Osteoblast (primary cell): ENCODE data around the gene SDHA. TPM values are rescaled to one million over a fixed set of nuclear protein-coding genes. Genes with fewer than 3 reads are reported as not detected.

Experiments
- DNase-seq: peaks from one replicate; pipeline ENCODE4 v3.0.0; 2011; ENCODE audit warnings: low spot score, mixed read lengths; ENCODE audit not compliant: insufficient read length; ENCODE audit errors: missing footprints
- H2AFZ ChIP-seq: 2 replicates; pipeline ENCODE4 v1.6.0; 2011; ENCODE audit warnings: mild to moderate bottlenecking, low read length
- H3K27ac ChIP-seq: 2 replicates; pipeline ENCODE4 v1.5.1; 2011; ENCODE audit warnings: mild to moderate bottlenecking, low read depth, low read length, moderate library complexity
- H3K27me3 ChIP-seq: 2 replicates; pipeline ENCODE4 v1.6.0; 2012; ENCODE audit warnings: mild to moderate bottlenecking, control low read depth, inconsistent platforms, low read length, moderate library complexity; ENCODE audit not compliant: insufficient read depth
- H3K36me3 ChIP-seq: 2 replicates; pipeline ENCODE4 v1.5.1; 2011; ENCODE audit warnings: mild to moderate bottlenecking, low read length, control low read depth, moderate library complexity; ENCODE audit not compliant: insufficient read depth
- H3K4me1 ChIP-seq: 2 replicates; pipeline ENCODE4 v1.5.1; 2011; ENCODE audit warnings: mild to moderate bottlenecking, low read length, control low read depth, moderate library complexity; ENCODE audit not compliant: insufficient read depth
- H3K4me2 ChIP-seq: 2 replicates; pipeline ENCODE4 v1.6.0; 2011; ENCODE audit warnings: mild to moderate bottlenecking, low read length; ENCODE audit not compliant: insufficient read depth
- H3K4me3 ChIP-seq: fragments of 200-600 bp; sonication (generic); 3 replicates; pipeline ENCODE4 v1.5.1; 2012; ENCODE audit warnings: mild to moderate bottlenecking, low read length, inconsistent platforms; ENCODE audit not compliant: insufficient read depth
- H3K79me2 ChIP-seq: 2 replicates; pipeline ENCODE4 v1.6.0; 2012; ENCODE audit warnings: mild to moderate bottlenecking, low read length, control low read depth, inconsistent platforms; ENCODE audit not compliant: insufficient read depth
- H3K9me3 ChIP-seq: 2 replicates; pipeline ENCODE4 v1.5.1; 2011; ENCODE audit warnings: low read depth, low read length, control low read depth
- H4K20me1 ChIP-seq: 2 replicates; pipeline ENCODE4 v1.6.0; 2012; ENCODE audit warnings: mild to moderate bottlenecking, low read length, control low read depth; ENCODE audit not compliant: insufficient read depth
- total RNA-seq: library from RNA; depleted of rRNA; stranded (reverse); fragments of >200 nt; gene quantifications from 2 replicates; pipeline ENCODE4 v1.2.3, GENCODE V29; 2012
- TF ChIP-seq, protein P1 (sequence below): IDR thresholded peaks from 2 replicates; pipeline ENCODE4 v1.5.1; 2011; ENCODE audit warnings: mild to moderate bottlenecking, low read depth, low read length, moderate library complexity; ENCODE audit errors: extremely low read depth

SDHA gene
- total RNA-seq, 1 donor, result 83.6 TPM

DNA sequence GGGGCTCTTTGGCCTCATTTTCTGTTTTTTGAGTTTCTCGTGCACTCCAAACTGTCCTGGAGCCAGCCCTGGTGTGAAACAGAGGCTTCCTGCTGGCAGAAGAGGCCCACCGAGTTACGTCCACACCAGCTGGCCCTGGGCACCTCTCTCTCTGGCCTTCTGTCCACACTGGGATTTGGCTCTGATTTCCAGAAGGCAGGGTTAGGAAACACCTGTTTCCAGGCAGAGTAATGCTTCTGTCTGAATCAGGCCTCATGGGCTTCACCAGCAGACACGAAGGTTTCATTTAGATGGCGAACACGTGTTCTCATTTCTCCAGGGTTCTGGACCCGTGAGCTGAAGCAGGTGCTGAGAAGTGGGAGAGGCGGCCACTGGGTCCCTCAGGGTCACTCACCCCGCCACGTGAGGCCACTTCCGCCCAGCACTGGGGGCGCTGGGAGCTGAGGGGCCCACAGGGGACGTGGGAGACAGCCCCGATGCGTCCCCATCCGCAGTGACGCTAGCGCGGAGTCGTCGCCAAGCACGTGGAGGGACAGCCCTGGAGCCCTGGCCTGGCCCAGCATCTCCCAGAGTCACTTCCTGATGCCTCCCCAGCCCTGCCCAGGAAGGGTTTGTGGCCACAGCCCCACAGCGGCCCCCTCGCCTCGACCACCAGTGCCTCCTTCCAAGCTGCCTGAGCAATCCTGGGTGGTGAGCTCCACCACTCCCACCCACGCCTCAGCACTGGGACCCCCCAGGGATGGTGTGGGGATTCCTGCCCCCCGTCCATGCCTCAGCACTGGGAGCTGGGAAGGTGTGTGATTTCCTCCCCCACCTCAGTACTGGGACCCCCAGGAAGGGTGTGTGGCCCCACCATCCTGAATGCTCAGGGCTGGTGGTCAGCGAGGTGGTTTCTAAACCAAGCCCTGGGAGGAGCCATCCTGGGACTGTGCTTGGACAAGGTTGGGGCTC is 31.8 kb upstream of the SDHA start:
- no peak overlapping the region for H2AFZ ChIP-seq
- H3K27me3 ChIP-seq, result peaks cover 24% of the 10 kb centered on the region
- H3K9me3 ChIP-seq, result no peaks in the 10 kb centered on the region
- no peak overlapping the region for H3K27ac ChIP-seq
- no peak overlapping the region for H3K4me2 ChIP-seq
- H3K36me3 ChIP-seq, result no peaks in the 10 kb centered on the region
- H3K79me2 ChIP-seq, result no peaks in the 10 kb centered on the region
- H4K20me1 ChIP-seq, result peaks cover 4% of the 10 kb centered on the region
- TF ChIP-seq, protein P1, sequence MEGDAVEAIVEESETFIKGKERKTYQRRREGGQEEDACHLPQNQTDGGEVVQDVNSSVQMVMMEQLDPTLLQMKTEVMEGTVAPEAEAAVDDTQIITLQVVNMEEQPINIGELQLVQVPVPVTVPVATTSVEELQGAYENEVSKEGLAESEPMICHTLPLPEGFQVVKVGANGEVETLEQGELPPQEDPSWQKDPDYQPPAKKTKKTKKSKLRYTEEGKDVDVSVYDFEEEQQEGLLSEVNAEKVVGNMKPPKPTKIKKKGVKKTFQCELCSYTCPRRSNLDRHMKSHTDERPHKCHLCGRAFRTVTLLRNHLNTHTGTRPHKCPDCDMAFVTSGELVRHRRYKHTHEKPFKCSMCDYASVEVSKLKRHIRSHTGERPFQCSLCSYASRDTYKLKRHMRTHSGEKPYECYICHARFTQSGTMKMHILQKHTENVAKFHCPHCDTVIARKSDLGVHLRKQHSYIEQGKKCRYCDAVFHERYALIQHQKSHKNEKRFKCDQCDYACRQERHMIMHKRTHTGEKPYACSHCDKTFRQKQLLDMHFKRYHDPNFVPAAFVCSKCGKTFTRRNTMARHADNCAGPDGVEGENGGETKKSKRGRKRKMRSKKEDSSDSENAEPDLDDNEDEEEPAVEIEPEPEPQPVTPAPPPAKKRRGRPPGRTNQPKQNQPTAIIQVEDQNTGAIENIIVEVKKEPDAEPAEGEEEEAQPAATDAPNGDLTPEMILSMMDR, result no peak
- no peak overlapping the region for H3K4me3 ChIP-seq
- peak; percentile 83 for DNase-seq
- peaks cover 4% of the 10 kb centered on the region for H3K4me1 ChIP-seq

DNA sequence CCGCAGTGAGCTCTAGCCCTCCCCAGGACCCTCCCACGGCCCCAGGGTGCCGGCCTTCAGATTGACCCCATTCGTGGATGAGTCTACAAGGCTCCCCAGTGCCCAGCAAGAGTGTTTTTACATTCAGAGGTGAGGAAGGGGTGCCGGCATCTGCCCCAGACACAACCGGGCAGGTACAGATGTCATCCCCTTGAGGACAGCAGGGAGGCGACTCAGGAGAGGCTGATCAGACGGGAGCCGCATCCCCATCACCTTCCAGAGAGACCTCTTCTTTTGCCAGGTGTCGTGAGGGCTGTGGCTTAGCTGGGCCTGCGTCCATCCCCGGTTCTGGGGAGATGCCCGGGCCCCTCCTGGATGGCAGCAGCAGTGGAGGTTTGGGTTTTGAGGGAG is 31.1 kb upstream of the SDHA start:
- Histone ChIP-seq H3K79me2 (no peaks in the 10 kb centered on the region), H3K4me2 (no peak overlapping the region), H3K36me3 (no peaks in the 10 kb centered on the region), H3K4me1 (peaks cover 4% of the 10 kb centered on the region), H3K27ac (no peak overlapping the region), H3K27me3 (peaks cover 31% of the 10 kb centered on the region), H2AFZ (no peak overlapping the region), H3K9me3 (no peaks in the 10 kb centered on the region), H4K20me1 (peaks cover 4% of the 10 kb centered on the region), H3K4me3 (no peak overlapping the region)
- peak; percentile 44 for DNase-seq
- TF ChIP-seq, protein P1, result no peak

DNA sequence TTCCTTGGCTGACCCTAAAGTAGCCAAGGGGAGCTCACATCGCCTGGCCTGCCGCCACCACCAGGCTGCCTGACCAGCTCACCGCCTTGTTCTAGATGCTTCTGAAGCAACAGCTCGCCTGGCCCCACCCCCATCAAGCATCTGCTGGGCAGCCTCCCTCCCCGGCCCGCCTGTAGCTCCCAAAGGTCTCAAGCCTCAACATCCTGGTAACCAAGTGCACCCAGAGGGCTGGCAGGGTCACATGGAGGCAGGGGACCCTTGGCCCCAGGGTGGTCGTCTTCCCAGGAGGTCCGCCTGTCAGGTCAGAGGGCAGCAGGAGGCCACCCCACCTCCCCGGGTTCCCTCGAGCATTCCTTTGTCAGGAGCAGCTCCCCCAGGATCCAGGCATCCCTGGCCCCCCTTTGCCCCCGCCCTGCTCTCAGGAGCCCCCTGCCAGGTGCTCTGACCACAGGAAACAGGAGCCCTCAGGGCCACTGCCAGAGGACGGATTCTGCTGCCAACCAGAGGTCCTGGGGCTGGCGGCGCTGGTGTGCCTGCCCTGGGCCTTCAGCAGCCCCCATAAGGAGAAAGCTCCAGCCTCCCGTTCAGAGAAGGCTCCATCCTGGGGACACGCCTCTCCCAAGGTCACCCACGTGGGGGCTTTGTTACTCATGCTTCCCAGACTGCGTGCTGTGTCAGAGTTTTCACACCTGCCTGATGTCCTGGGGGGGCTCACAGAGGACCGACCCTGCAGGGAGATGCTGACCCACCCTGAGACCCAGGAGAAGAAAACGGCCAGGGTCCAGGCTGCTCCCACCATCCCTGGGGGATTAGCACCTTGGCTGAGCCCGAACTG is 30.3 kb upstream of the SDHA start:
- H3K4me3 ChIP-seq, result peak overlapping the region; percentile 31
- TF ChIP-seq, protein P1, result no peak
- H2AFZ ChIP-seq, result peak overlapping the region; percentile 69

More for the DNA sequence above, 30.3 kb upstream of the SDHA start:
- Histone ChIP-seq H3K79me2 (no peaks in the 10 kb centered on the region), H3K27me3 (peaks cover 34% of the 10 kb centered on the region), H3K27ac (no peak overlapping the region), H4K20me1 (peaks cover 4% of the 10 kb centered on the region), H3K36me3 (no peaks in the 10 kb centered on the region), H3K4me1 (peaks cover 4% of the 10 kb centered on the region), H3K4me2 (peak overlapping the region; percentile 80), H3K9me3 (no peaks in the 10 kb centered on the region)
- peak; percentile 66 for DNase-seq
